Neural cell (in vitro differentiated cells): ENCODE measurements around the gene TPRG1L. TPM values are rescaled to one million over a fixed set of nuclear protein-coding genes. Genes with fewer than 3 reads are reported as not detected.

Source experiments
- H2AFZ ChIP-seq: fragments of 200-600, 300-800 bp; sonication (generic), shearing (Covaris generic); 2 replicates; pipeline ENCODE4 v1.6.0; 2014; ENCODE audit warnings: low read depth, mild to moderate bottlenecking, antibody characterized with exemption, low read length, moderate library complexity
- H3F3A ChIP-seq: fragments of 200-600 bp; shearing (Covaris generic); 2 replicates; pipeline ENCODE4 v1.6.1; 2016; ENCODE audit warnings: mild to moderate bottlenecking, moderate library complexity, mixed read lengths, antibody characterized with exemption, low read length; ENCODE audit not compliant: insufficient read depth, poor library complexity, severe bottlenecking
- H3K27ac ChIP-seq: fragments of 200-600, 300-800 bp; sonication (generic), shearing (Covaris generic); 2 replicates; pipeline ENCODE4 v1.5.1; 2014; ENCODE audit warnings: mild to moderate bottlenecking, low read length, moderate library complexity
- H3K27me3 ChIP-seq: fragments of 300-800, 200-600 bp; sonication (generic), shearing (Covaris generic); 2 replicates; pipeline ENCODE4 v1.6.0; 2014; ENCODE audit warnings: mild to moderate bottlenecking, low read depth, low read length, moderate library complexity; ENCODE audit not compliant: insufficient read depth
- H3K36me3 ChIP-seq: fragments of 300-800, 200-600 bp; sonication (generic), shearing (Covaris generic); 2 replicates; pipeline ENCODE4 v1.5.1; 2014; ENCODE audit warnings: mild to moderate bottlenecking, antibody characterized with exemption, low read length, moderate library complexity; ENCODE audit not compliant: insufficient read depth
- H3K4me2 ChIP-seq: fragments of 300-800, 200-600 bp; sonication (generic), shearing (Covaris generic); 2 replicates; pipeline ENCODE4 v1.6.0; 2014; ENCODE audit warnings: mild to moderate bottlenecking, low read length
- H3K4me3 ChIP-seq: fragments of 300-800, 200-600 bp; sonication (generic), shearing (Covaris generic); 2 replicates; pipeline ENCODE4 v1.5.1; 2014; ENCODE audit warnings: mild to moderate bottlenecking, low read length, moderate library complexity
- H3K79me2 ChIP-seq: fragments of 200-600 bp; shearing (Covaris generic); replicated peaks from 2 replicates; pipeline ENCODE4 v1.6.0; 2014; ENCODE audit warnings: mild to moderate bottlenecking, low read length, moderate library complexity; ENCODE audit not compliant: insufficient read depth
- H3K9ac ChIP-seq: fragments of 300-800, 200-600 bp; sonication (generic), shearing (Covaris generic); 2 replicates; pipeline ENCODE4 v1.6.1; 2016; ENCODE audit warnings: mild to moderate bottlenecking, low read length, mixed read lengths
- H3K9me2 ChIP-seq: fragments of 200-600 bp; shearing (Covaris generic); 2 replicates; pipeline ENCODE4 v1.6.1; 2016; ENCODE audit warnings: mild to moderate bottlenecking, low read length, mixed read lengths; ENCODE audit not compliant: insufficient read depth
- H3K9me3 ChIP-seq: fragments of 200-600, 300-800 bp; sonication (generic), shearing (Covaris generic); 2 replicates; pipeline ENCODE4 v1.6.1; 2016; ENCODE audit warnings: mild to moderate bottlenecking, mixed run types, low read length, moderate library complexity, mixed read lengths
- H4K20me1 ChIP-seq: fragments of 200-600 bp; shearing (Covaris generic); 2 replicates; pipeline ENCODE4 v1.6.1; 2016; ENCODE audit warnings: mild to moderate bottlenecking, mixed run types; ENCODE audit not compliant: insufficient read depth
- EP300 ChIP-seq: fragments of 450-650 bp; conservative IDR thresholded peaks from 2 replicates; pipeline ENCODE4 v1.6.1; 2014; ENCODE audit warnings: antibody characterized with exemption, mild to moderate bottlenecking, moderate library complexity; ENCODE audit not compliant: poor library complexity, severe bottlenecking
- EZH2 ChIP-seq: fragments of 200-600, 300-800 bp; shearing (Covaris generic), sonication (generic); IDR thresholded peaks from 2 replicates; pipeline ENCODE4 v1.6.1; 2014; ENCODE audit warnings: antibody characterized with exemption, low read length, borderline replicate concordance, mild to moderate bottlenecking; ENCODE audit not compliant: insufficient read depth, poor library complexity, severe bottlenecking
- MXI1 ChIP-seq: fragments of 450-650 bp; conservative IDR thresholded peaks from 2 replicates; pipeline ENCODE4 v1.6.1; 2014; ENCODE audit warnings: antibody characterized with exemption, mild to moderate bottlenecking; ENCODE audit not compliant: poor library complexity, severe bottlenecking
- POLR2AphosphoS5 ChIP-seq: IDR thresholded peaks from 2 replicates; pipeline ENCODE4 v1.6.1; 2012
- RAD21 ChIP-seq: fragments of 450-650 bp; conservative IDR thresholded peaks from 2 replicates; pipeline ENCODE4 v1.6.1; 2014; ENCODE audit warnings: antibody characterized with exemption, mild to moderate bottlenecking, moderate library complexity
- SMC3 ChIP-seq: fragments of 450-650 bp; conservative IDR thresholded peaks from 2 replicates; pipeline ENCODE4 v1.6.1; 2014; ENCODE audit warnings: antibody characterized with exemption, mild to moderate bottlenecking, moderate library complexity; ENCODE audit not compliant: poor library complexity
- TAF1 ChIP-seq: IDR thresholded peaks from 2 replicates; pipeline ENCODE4 v1.6.1; 2012; ENCODE audit warnings: low read depth
- polyA plus RNA-seq: library from polyadenylated mRNA; depleted of rRNA; stranded (reverse); fragments of >200 nt; gene quantifications from 2 replicates; pipeline ENCODE4 v1.2.3, GENCODE V29; 2014
- TF ChIP-seq, protein P1 (sequence below): fragments of 450-650 bp; IDR thresholded peaks from 2 replicates; pipeline ENCODE4 v1.5.1; 2014; ENCODE audit warnings: antibody characterized with exemption, mild to moderate bottlenecking, moderate library complexity; ENCODE audit not compliant: poor library complexity, severe bottlenecking
- TF ChIP-seq, protein P2 (sequence below): IDR thresholded peaks from 2 replicates; pipeline ENCODE4 v1.6.1; 2012; ENCODE audit warnings: borderline replicate concordance

Gene TPRG1L
- polyA plus RNA-seq, 1 donor from 2014 or later = 22.4 TPM

DNA sequence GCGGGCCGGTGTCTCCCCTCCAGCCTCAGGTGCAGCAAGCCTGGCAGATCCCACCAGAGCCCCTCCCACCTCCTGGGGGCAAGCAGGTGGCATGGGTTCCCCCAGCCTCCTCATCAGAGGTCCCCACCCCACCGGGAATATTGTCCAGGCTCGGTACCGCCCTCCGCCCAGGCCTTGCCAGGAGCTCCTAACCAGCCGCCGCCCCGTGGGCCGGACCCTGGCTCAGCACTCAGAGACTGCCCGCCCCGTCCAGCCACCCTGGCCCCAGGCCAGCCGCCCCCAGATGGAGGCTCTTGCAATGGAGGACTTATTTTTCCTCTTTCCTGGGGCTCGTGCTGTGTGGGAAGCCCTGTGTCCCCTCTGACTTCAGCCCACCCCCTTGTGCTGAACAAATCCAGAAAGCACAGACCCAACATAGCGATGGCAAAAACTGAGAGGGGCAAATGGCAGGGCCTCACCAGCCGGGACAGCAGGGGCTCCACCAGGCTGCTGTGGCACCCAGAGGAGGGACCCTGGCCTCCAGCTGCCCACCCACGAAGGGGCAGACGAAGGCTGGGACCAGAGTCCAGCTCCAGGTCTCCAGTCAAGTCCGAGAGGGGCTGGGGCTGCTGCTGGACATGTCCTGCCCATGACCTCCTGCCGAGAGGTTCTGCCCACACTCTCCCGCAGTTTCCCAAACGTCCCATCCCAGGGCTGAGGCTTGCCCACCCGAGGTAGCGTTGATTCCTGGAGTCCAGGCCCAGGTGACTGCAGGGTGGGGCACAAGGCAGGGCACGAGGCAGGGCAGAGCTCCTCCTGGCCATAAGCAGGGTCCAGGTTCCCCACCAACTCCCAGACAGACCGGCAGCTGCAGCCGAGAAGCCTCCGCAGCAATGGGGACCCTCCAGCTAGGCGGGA, 21.0 kb upstream of the TPRG1L start:
- no peaks in the 10 kb centered on the region for H3K27me3 ChIP-seq
- no peaks in the 10 kb centered on the region for H3F3A ChIP-seq
- no peaks in the 10 kb centered on the region for H3K9me3 ChIP-seq
- H3K4me2 ChIP-seq = no peak overlapping the region
- TF ChIP-seq TAF1 = no peak
- TF ChIP-seq, protein P1, sequence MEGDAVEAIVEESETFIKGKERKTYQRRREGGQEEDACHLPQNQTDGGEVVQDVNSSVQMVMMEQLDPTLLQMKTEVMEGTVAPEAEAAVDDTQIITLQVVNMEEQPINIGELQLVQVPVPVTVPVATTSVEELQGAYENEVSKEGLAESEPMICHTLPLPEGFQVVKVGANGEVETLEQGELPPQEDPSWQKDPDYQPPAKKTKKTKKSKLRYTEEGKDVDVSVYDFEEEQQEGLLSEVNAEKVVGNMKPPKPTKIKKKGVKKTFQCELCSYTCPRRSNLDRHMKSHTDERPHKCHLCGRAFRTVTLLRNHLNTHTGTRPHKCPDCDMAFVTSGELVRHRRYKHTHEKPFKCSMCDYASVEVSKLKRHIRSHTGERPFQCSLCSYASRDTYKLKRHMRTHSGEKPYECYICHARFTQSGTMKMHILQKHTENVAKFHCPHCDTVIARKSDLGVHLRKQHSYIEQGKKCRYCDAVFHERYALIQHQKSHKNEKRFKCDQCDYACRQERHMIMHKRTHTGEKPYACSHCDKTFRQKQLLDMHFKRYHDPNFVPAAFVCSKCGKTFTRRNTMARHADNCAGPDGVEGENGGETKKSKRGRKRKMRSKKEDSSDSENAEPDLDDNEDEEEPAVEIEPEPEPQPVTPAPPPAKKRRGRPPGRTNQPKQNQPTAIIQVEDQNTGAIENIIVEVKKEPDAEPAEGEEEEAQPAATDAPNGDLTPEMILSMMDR = no peak
- H3K79me2 ChIP-seq = no peaks in the 10 kb centered on the region
- no peak overlapping the region for H3K9ac ChIP-seq
- no peak overlapping the region for H2AFZ ChIP-seq
- H3K9me2 ChIP-seq = no peaks in the 10 kb centered on the region
- no peak overlapping the region for H3K4me3 ChIP-seq
- no peak overlapping the region for H3K27ac ChIP-seq
- H3K36me3 ChIP-seq = no peaks in the 10 kb centered on the region
- no peaks in the 10 kb centered on the region for H4K20me1 ChIP-seq

DNA sequence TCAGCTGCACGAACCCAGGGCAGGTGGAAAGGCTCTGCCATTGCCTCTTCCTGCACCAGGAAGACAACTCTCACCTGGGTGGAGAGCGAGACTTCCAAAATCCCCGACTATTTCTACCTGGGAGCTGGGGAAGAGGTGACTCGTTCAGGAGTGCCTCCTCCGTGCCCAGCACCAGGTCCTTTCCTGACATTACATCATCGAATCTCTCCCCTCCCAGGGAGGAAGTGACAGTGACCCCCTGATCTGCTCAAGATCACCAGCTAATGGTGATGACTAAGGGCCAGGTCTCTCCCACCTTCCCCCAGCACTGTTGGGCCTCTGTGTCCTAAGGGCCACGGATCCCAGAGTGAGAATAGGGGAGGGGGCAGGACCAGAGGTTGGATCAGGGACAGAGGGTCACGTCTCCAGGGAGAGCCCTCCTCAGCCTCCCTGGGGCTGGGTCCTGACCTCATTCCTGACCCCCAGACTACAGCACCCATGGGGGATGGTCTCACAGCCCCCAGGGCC, 20.3 kb upstream of the TPRG1L start:
- no peak overlapping the region for H3K4me3 ChIP-seq
- no peak overlapping the region for H3K4me2 ChIP-seq
- no peaks in the 10 kb centered on the region for H3F3A ChIP-seq
- H3K9me3 ChIP-seq = no peaks in the 10 kb centered on the region
- H3K9me2 ChIP-seq = no peaks in the 10 kb centered on the region
- no peaks in the 10 kb centered on the region for H3K27me3 ChIP-seq
- no peak overlapping the region for H3K27ac ChIP-seq
- no peaks in the 10 kb centered on the region for H3K79me2 ChIP-seq
- no peaks in the 10 kb centered on the region for H3K36me3 ChIP-seq
- H3K9ac ChIP-seq = no peak overlapping the region
- no peak overlapping the region for H2AFZ ChIP-seq
- TF ChIP-seq POLR2AphosphoS5 (no peak), MXI1 (no peak), TAF1 (no peak), EZH2 (no peak), EP300 (no peak), SMC3 (no peak), RAD21 (no peak)
- TF ChIP-seq, protein P1 = no peak
- TF ChIP-seq, protein P2, sequence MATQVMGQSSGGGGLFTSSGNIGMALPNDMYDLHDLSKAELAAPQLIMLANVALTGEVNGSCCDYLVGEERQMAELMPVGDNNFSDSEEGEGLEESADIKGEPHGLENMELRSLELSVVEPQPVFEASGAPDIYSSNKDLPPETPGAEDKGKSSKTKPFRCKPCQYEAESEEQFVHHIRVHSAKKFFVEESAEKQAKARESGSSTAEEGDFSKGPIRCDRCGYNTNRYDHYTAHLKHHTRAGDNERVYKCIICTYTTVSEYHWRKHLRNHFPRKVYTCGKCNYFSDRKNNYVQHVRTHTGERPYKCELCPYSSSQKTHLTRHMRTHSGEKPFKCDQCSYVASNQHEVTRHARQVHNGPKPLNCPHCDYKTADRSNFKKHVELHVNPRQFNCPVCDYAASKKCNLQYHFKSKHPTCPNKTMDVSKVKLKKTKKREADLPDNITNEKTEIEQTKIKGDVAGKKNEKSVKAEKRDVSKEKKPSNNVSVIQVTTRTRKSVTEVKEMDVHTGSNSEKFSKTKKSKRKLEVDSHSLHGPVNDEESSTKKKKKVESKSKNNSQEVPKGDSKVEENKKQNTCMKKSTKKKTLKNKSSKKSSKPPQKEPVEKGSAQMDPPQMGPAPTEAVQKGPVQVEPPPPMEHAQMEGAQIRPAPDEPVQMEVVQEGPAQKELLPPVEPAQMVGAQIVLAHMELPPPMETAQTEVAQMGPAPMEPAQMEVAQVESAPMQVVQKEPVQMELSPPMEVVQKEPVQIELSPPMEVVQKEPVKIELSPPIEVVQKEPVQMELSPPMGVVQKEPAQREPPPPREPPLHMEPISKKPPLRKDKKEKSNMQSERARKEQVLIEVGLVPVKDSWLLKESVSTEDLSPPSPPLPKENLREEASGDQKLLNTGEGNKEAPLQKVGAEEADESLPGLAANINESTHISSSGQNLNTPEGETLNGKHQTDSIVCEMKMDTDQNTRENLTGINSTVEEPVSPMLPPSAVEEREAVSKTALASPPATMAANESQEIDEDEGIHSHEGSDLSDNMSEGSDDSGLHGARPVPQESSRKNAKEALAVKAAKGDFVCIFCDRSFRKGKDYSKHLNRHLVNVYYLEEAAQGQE = no peak
- no peaks in the 10 kb centered on the region for H4K20me1 ChIP-seq
